GM13976 (cell line): ENCODE data around the gene CKLF.
"Not testable (repeated sequence)": the region's sequence is repeated elsewhere in the genome, so short reads cannot be mapped to it uniquely, and the experiment has no call there.

Experiments
- DNase-seq: peaks from one replicate; pipeline ENCODE4 v3.0.0; 2012; ENCODE audit warnings: low spot score
- CTCF ChIP-seq: IDR thresholded peaks from 2 replicates; pipeline ENCODE4 v1.5.1; 2012; ENCODE audit warnings: borderline replicate concordance, mild to moderate bottlenecking; ENCODE audit not compliant: insufficient read depth; ENCODE audit errors: extremely low read depth, missing control alignments, control extremely low read depth
- in situ Hi-C: fragments of 300-500 bp; cut with MboI; formaldehyde crosslinking; loops from one replicate; pipeline ENCODE4 v1.12.0; 2022; ENCODE audit warnings: low sequenced_read_pairs, mixed read lengths, inconsistent platforms; ENCODE audit not compliant: unreplicated experiment

The CKLF gene

GRCh38 chr16:66509576-66509975, 42.8 kb upstream of the CKLF start:
- DNase-seq, result no peak
- in situ Hi-C loops, result no loop called here
- TF ChIP-seq CTCF, result no peak

DNA sequence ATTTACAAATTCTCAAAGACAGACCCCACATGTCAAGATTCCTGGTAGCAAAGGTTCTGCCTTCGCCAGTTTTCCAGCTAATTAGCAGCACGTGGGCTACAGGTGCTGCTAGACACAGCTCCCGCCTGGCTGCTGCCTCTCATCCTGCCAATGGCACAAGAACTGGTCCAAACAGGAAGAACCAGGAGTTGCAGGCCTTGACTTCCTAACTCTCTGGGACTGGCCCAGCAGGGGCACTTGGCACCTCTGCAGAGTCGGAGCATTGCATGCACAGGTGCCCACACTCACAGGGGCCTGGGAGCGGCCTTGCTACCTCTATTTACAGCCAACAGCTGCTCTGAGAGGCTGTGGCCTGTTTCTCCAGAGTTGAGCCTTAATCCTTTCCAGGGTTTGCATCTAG, 42.1 kb upstream of the CKLF start:
- in situ Hi-C loops, result no loop called here

DNA sequence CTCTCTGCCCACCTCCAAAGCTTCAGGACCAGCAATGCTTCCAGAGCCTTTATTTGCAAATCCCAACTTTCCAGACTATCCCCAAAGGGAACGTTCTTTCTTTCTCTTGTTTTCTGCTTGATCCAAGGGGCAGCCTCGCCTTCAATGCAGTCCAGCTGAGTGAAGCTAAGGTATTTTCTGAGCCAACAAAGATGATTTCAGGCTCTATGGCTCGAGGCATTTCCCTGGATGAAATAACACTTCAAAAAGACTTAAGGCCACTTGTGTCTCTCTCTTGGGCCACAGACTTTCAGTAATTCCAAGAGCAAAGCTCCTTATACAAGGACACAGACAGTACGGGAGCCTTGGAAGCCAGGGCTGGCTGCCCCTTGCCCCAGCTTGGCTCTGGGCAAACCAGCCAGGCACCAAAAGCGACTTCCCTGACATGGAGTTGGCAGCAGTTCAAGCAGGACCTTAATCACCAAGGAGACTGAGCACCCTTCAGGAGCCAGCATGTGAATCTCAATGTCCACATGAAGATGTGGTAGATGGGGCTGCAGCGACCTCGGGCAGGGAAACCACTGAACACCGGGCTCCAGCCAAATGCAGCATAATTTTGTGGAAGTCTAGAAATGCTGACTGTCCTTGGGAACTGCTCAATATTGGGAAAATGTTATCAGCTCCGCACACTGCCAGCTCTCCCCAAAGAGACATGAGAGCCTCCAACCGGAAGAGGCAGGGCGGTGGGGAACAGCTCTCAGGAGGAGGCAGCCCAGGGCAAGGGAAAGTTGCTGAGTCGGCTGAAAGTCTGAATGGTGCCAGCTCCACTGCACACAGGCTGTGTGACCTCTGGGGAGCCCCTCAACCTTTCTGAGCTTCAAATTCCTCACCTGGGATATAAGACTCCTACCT, 41.4 kb upstream of the CKLF start:
- in situ Hi-C loops, result no loop called here
- no peak for TF ChIP-seq CTCF
- DNase-seq, result no peak

More for the DNA sequence above, 42.1 kb upstream of the CKLF start:
- no peak for DNase-seq
- no peak for TF ChIP-seq CTCF

GRCh38 chr16:66511602-66512271, 40.6 kb upstream of the CKLF start:
- no peak for TF ChIP-seq CTCF
- no peak for DNase-seq
- in situ Hi-C loops, result no loop called here

- no peak for TF ChIP-seq CTCF
- DNase-seq, result no peak
Observed at GRCh38 chr16:66512272-66513110, 39.9 kb upstream of the CKLF start.

DNA sequence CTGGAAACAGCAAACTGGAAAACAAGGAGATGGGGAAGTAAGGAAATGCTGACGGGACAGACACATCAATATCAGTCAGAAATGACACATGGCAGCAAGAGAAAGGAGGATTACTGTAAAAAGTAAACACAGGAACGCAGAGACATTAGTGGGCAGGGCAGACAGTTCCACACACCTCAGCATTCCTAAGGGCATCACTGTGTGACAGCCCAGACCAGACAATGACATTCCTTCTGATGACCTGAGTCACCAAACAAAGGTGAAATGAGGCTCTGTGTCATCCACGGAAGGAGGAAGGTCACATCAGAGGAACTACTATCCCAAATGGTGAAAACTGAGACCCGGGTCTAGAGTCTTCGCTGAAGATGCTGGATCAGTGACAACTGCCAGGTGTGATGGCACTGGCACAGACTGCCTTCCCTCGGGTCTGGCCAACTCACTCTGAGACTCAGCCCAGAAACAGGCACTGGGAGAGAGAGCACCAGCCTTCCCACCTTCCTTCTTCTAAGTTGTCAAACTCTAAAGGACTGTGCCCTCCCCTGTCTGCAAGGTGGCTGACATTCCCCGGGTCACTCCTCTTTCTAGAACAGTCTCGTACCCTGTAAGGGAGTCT, 39.2 kb upstream of the CKLF start:
- no peak for TF ChIP-seq CTCF
- no peak for DNase-seq
- in situ Hi-C loops, result no loop called here

More at GRCh38 chr16:66512272-66513110, 39.9 kb upstream of the CKLF start:
- in situ Hi-C loops, result no loop called here

DNA sequence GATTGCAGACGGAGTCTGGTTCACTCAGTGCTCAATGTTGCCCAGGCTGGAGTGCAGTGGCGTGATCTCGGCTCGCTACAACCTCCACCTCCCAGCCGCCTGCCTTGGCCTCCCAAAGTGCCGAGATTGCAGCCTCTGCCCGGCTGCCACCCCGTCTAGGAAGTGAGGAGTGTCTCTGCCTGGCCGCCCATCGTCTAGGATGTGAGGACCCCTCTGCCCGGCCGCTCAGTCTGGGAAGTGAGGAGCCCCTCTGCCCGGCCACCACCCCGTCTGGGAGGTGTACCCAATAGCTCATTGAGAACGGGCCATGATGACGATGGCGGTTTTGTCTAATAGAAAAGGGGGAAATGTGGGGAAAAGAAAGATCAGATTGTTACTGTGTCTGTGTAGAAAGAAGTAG, 38.0 kb upstream of the CKLF start:
- in situ Hi-C loops, result not testable (repeated sequence)

DNA sequence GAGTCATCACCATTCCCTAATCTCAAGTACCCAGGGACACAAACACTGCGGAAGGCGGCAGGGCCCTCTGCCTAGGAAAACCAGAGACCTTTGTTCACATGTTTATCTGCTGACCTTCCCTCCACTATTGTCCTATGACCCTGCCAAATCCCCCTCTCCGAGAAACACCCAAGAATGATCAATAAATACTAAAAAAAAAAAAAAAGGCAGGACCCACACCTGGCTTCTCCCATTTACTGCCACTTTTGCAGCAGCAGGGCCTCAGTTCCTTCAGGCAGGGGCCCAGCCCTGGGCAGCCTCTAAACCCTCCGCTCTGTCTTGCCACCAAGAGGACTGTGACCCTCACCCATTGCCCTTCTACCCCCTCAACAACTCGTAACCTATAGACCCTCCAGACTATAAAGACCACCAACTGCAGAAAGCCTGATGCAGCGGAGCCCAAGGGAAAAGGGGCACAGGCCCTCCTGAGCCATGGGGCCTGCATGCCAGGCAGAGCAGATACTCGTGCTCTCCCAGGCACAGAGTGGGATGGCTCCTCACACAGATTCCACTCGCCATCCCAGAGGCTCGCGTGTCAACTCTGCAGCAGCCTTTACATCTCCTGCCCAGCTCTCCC, 37.3 kb upstream of the CKLF start:
- DNase-seq, in situ Hi-C loops: not testable (repeated sequence)

More for the DNA sequence above, 38.0 kb upstream of the CKLF start:
- not testable (repeated sequence) for DNase-seq
